GM10266 (cell line): Measurements from ENCODE around the gene UBE2H.
"Not testable (repeated sequence)": the region's sequence is repeated elsewhere in the genome, so short reads cannot be mapped to it uniquely, and the experiment has no call there.

Experiments used
- DNase-seq: peaks from one replicate; pipeline ENCODE4 v3.0.0; 2012; ENCODE audit errors: extremely low spot score
- CTCF ChIP-seq: IDR thresholded peaks from 2 replicates; pipeline ENCODE4 v1.5.1; 2012; ENCODE audit warnings: mild to moderate bottlenecking, low read depth; ENCODE audit not compliant: control insufficient read depth, insufficient read depth; ENCODE audit errors: missing control alignments

UBE2H gene

DNA sequence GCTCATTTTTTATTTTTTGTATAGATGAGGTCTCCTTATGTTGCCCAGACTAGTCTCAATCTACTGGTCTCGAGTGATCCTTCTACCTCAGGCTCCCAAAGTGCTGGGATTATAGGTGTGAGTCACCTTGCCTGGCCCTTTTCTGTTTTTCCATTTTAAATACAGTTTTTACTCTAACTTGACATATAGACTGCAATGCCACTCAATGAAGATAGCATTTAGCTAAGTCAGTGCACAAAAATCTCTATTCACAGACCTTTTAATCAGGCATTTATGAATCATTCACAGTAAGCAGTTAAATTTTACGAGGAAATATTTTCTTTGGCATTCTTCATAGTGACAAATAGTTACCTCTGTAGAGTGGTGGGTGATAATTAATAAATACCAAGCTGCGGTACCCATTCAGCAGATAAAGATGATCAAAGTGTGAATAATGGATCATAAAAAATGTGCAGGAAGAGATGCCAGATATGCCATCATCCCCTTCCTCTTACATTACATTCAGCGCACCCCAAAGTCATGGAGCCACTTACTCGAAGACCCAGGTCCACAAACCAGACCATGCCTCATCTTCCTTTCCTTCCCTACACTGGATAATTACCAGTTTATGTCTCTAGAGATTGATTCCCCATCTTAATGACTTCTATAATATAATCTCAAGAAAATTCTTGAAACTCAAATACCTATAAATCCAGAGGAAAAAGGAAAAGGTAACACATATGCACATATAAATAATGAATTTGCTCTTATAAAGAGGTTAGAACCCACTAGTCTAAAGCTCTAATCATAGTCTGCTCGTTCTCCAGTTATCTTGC, 56.0 kb downstream of the UBE2H start:
- TF ChIP-seq CTCF = no peak
- DNase-seq = no peak

DNA sequence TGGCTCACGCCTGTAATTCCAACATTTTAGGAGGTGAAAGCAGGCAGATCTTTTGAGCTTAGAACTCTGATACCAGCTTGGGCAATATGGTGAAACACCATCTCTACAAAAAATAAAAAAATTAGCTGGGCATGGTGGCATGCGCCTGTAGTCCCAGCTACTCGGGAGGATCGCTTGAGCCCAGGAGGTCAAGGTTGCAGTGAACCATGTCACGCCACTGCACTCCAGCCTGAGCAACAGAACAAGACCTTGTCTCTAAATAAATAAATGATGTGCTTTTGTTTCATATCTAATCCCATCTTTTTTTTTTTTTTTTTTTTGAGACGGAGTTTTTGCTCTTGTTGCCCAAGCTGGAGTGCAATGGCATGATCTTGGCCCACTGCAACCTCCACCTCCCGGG, 58.6 kb downstream of the UBE2H start:
- not testable (repeated sequence) for DNase-seq

DNA sequence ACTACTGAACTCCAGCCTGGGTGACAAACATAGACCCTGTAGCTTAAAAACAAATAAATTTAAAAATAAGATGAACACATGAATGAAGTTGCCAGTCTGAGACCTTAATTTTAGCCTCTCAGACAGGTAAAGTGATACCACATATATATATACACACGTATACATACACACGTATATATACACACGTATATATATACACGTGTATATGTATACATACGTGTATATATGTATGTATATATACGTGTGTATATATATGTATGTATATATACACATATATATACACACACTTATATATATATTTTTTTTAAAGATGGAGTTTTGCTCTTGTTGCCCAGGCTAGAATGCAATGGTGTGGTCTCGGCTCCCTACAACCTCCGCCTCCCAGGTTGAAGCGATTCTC, 62.7 kb downstream of the UBE2H start:
- DNase-seq = no peak
- no peak for TF ChIP-seq CTCF

GRCh38 chr7:129889133-129889844, 63.5 kb downstream of the UBE2H start:
- DNase-seq = no peak
- TF ChIP-seq CTCF = no peak

GRCh38 chr7:129887865-129888264, 64.9 kb downstream of the UBE2H start:
- DNase-seq = no peak
- no peak for TF ChIP-seq CTCF

DNA sequence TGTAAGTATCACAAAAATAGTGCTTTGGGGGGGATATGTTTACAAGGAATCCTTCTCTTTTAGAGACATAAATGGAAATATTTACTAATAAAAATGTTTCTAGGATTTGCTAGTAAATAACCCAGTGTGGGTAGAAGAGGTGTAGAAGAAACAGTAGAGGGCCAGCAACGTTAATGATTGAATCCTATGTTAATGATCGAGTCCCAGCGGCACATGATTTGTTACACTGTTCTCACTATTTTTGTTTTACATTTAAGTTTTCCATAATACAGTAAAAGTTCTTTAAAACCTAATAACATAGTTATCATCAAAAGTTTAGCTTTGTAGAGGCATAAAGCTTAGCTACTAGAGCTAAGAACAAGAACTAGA, 66.0 kb downstream of the UBE2H start:
- no peak for TF ChIP-seq CTCF
- DNase-seq = no peak

DNA sequence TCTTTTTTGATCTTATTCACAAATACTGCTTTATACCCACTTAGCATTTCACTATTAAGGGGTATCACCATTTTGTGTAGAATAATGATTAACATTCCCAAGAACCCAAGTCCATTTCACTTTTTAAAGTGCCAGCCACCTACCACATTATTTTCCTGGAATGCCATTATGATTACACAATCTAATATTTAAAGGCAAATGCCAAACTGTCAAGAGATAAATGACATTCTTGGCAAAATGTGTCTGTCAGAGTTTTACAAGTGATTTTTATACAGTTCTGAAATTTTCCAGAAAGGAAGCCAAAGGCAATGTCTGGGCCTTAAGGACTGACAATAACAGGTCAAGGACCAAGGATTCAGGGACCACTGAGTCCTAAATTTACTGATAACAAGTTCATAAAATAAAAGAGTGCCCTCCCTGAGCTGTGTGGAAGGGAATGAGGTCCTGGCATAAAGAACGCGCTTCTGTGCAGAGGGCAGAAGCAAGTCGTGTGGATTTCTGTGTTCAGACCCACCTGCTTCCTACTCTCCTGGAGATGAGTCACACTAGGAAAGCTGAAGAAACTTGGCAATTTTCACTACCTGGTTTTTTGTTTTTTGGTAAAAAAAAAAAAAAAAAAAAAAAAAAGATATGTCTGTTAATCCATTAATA, 66.5 kb downstream of the UBE2H start:
- DNase-seq = no peak
- TF ChIP-seq CTCF = no peak
